GM21447 (cell line): Measurements from ENCODE around the gene IP6K1.
"Not testable (repeated sequence)": the region's sequence is repeated elsewhere in the genome, so short reads cannot be mapped to it uniquely, and the experiment has no call there.

Experiments used
- ATAC-seq: cut with Tn5 transposase; IDR thresholded peaks from one replicate; pipeline ENCODE4 v1.9.1; 2021; ENCODE audit not compliant: unreplicated experiment

The IP6K1 gene

GRCh38 chr3:49713336-49714105, 72.8 kb downstream of the IP6K1 start:
- ATAC-seq, result no peak

GRCh38 chr3:49712631-49713317, 73.6 kb downstream of the IP6K1 start:
- no peak for ATAC-seq

GRCh38 chr3:49712166-49712565, 74.2 kb downstream of the IP6K1 start:
- ATAC-seq, result no peak

- no peak for ATAC-seq
Observed at GRCh38 chr3:49711489-49711888, 74.9 kb downstream of the IP6K1 start.

GRCh38 chr3:49709852-49710251, 76.5 kb downstream of the IP6K1 start:
- ATAC-seq, result no peak

GRCh38 chr3:49707113-49707480, 79.2 kb downstream of the IP6K1 start:
- ATAC-seq, result no peak

GRCh38 chr3:49706456-49707112, 79.8 kb downstream of the IP6K1 start:
- ATAC-seq, result no peak

GRCh38 chr3:49705390-49705960, 80.9 kb downstream of the IP6K1 start:
- no peak for ATAC-seq

- no peak for ATAC-seq
Observed at GRCh38 chr3:49704629-49705028, 81.7 kb downstream of the IP6K1 start.

- no peak for ATAC-seq
Observed at GRCh38 chr3:49703956-49704355, 82.4 kb downstream of the IP6K1 start.

- peak; percentile 71 for ATAC-seq
Observed at GRCh38 chr3:49703443-49703927, 82.9 kb downstream of the IP6K1 start.

GRCh38 chr3:49702672-49703071, 83.7 kb downstream of the IP6K1 start:
- no peak for ATAC-seq

GRCh38 chr3:49701388-49702077, 84.8 kb downstream of the IP6K1 start:
- no peak for ATAC-seq

GRCh38 chr3:49700453-49701128, 85.8 kb downstream of the IP6K1 start:
- no peak for ATAC-seq

- ATAC-seq, result no peak
Observed at GRCh38 chr3:49700014-49700413, 86.3 kb downstream of the IP6K1 start.

GRCh38 chr3:49699281-49699979, 86.9 kb downstream of the IP6K1 start:
- no peak for ATAC-seq

- ATAC-seq, result not testable (repeated sequence)
Observed at GRCh38 chr3:49695350-49696015, 90.9 kb downstream of the IP6K1 start.

GRCh38 chr3:49694409-49695070, 91.8 kb downstream of the IP6K1 start:
- not testable (repeated sequence) for ATAC-seq

GRCh38 chr3:49691481-49691880, 94.9 kb downstream of the IP6K1 start:
- ATAC-seq, result not testable (repeated sequence)
